K562 (cell line): Measurements from ENCODE around the gene MCEMP1. TPM values are rescaled to one million over a fixed set of nuclear protein-coding genes. Genes with fewer than 3 reads are reported as not detected.
A peak's percentile ranks its signal among the peaks of the same experiment; 100 is the strongest.

ENCODE experiments used
- AFF4 ChIP-seq: sonication (generic); formaldehyde crosslinking; IDR thresholded peaks from 2 replicates; pipeline ENCODE4 v1.8.0; 2023; ENCODE audit warnings: mild to moderate bottlenecking, missing genetic modification reagents
- BDP1 ChIP-seq: IDR thresholded peaks from 3 replicates; pipeline ENCODE4 v1.6.1; 2011; ENCODE audit not compliant: insufficient read length, insufficient read depth
- CCAR2 ChIP-seq: fragments of 200-400 bp; formaldehyde crosslinking; IDR thresholded peaks from 2 replicates; pipeline ENCODE4 v1.6.1; 2017; ENCODE audit warnings: mild to moderate bottlenecking, low read depth, low read length
- CTCF ChIP-seq, 3 experiments: IDR thresholded peaks in 2 of 3; conservative IDR thresholded peaks in 1 of 3; 2 replicates each; pipeline ENCODE4 v1.5.1; 2011 to 2012; ENCODE audit warnings: low read length in 3 of 3, mild to moderate bottlenecking in 3 of 3, control low read depth in 2 of 3, improper control_type of control experiment in 1 of 3, inconsistent platforms in 1 of 3, low read depth in 1 of 3, mixed read lengths in 1 of 3, moderate library complexity in 1 of 3; ENCODE audit not compliant: insufficient read depth in 2 of 3
- E2F4 ChIP-seq: sonication (generic); formaldehyde crosslinking; IDR thresholded peaks from 2 replicates; pipeline ENCODE4 v1.8.0; 2022; ENCODE audit warnings: mild to moderate bottlenecking, low read depth, missing genetic modification reagents
- GTF2A2 ChIP-seq: IDR thresholded peaks from 2 replicates; pipeline ENCODE4 v1.6.1; 2016; ENCODE audit warnings: mild to moderate bottlenecking, missing genetic modification characterization, missing compliant biosample characterization
- PHB ChIP-seq: fragments of 250-450 bp; sonication (Bioruptor Pico); IDR thresholded peaks from 2 replicates; pipeline ENCODE4 v1.5.0; 2021
- RUNX1 ChIP-seq: sonication (generic); IDR thresholded peaks from 2 replicates; pipeline ENCODE4 v1.6.1; 2016; ENCODE audit warnings: antibody characterized with exemption, low read depth
- SETDB1 ChIP-seq: IDR thresholded peaks from one replicate; pipeline ENCODE4 v1.6.1; 2012; ENCODE audit warnings: low read length, control low read depth, inconsistent platforms
- SREBF1 ChIP-seq: fragments of 150-350 bp; IDR thresholded peaks from 2 replicates; pipeline ENCODE4 v1.6.1; 2014; ENCODE audit warnings: antibody characterized with exemption, low read depth, low read length, borderline replicate concordance
- SUPT5H ChIP-seq: fragments of 450-650 bp; IDR thresholded peaks from 2 replicates; pipeline ENCODE4 v1.6.1; 2016
- TCF7L2 ChIP-seq: fragments of 150-350 bp; IDR thresholded peaks from 2 replicates; pipeline ENCODE4 v1.6.1; 2016; ENCODE audit warnings: low read depth, mild to moderate bottlenecking, low read length, moderate library complexity
- ZBTB1 ChIP-seq: sonication (generic); formaldehyde crosslinking; IDR thresholded peaks from 2 replicates; pipeline ENCODE4 v1.8.1; 2023; ENCODE audit warnings: missing genetic modification reagents, low read depth, mild to moderate bottlenecking, borderline replicate concordance
- ZBTB49 ChIP-seq: sonication (generic); formaldehyde crosslinking; IDR thresholded peaks from 2 replicates; pipeline ENCODE4 v1.8.0; 2022; ENCODE audit warnings: missing genetic modification reagents, mild to moderate bottlenecking, borderline replicate concordance
- ZNF121 ChIP-seq: sonication (generic); formaldehyde crosslinking; conservative IDR thresholded peaks from 2 replicates; pipeline ENCODE4 v1.8.0; 2022; ENCODE audit warnings: missing genetic modification reagents
- ZNF124 ChIP-seq: sonication (generic); formaldehyde crosslinking; IDR thresholded peaks from 2 replicates; pipeline ENCODE4 v1.8.1; 2022; ENCODE audit warnings: missing genetic modification reagents
- ZNF511 ChIP-seq: sonication (generic); formaldehyde crosslinking; IDR thresholded peaks from 2 replicates; pipeline ENCODE4 v1.8.0; 2022; ENCODE audit warnings: mild to moderate bottlenecking, missing genetic modification reagents
- ZNF830 ChIP-seq: fragments of 250-450 bp; sonication (Bioruptor Pico); IDR thresholded peaks from 2 replicates; pipeline ENCODE4 v1.5.0; 2021; ENCODE audit warnings: mild to moderate bottlenecking
- ZZZ3 ChIP-seq: fragments of 450-650 bp; IDR thresholded peaks from 2 replicates; pipeline ENCODE4 v1.6.1; 2016; ENCODE audit warnings: antibody characterized with exemption, mild to moderate bottlenecking, moderate library complexity
- polyA plus RNA-seq, 8 experiments: library from polyadenylated mRNA; depleted of rRNA in 4 of 8; stranded (reverse) in 5 of 8; unstranded in 3 of 8; fragments of >200 nt; fragmentation: Nextera tagmentation in 2 of 8; fragmentation: Illumina TruSeq in 1 of 8; extraction: Ambion mirVana in 2 of 8; extraction: Trizol in 1 of 8; gene quantifications; 2 replicates each; pipeline versions ENCODE4 v1.2.1 to v1.2.3, GENCODE V29; 2011 to 2014; ENCODE audit warnings: inconsistent platforms in 1 of 8, missing spikeins in 1 of 8
- total RNA-seq, 7 experiments: library from RNA; depleted of rRNA in 6 of 7; stranded (reverse); fragments of >200 nt in 6 of 7; fragmentation: Illumina TruSeq in 2 of 7; extraction: Trizol in 2 of 7; gene quantifications; 2 replicates each; pipeline versions ENCODE4 v1.2.1 to v1.2.3, GENCODE V29; 2011 to 2021; ENCODE audit warnings: low replicate concordance in 1 of 7

MCEMP1 gene
- total and polyA plus RNA-seq, 9 of the 15 experiments (the other 6 are each of a cell fraction or from before 2014, with no cell fraction given): 0.11 to 1.8 (median 0.51) TPM

- TF ChIP-seq SETDB1 (no peak), CTCF (IDR thresholded peaks at IDR 0.05 in 2 of 3, conservative IDR thresholded peaks at IDR 0.05 in 1 of 3; ENCODE audit: insufficient read depth in 2 of 3, low read depth in 1 of 3, low read length in 3 of 3) (no peak), TCF7L2 (no peak), E2F4 (CRISPR knock-in tag) (no peak), AFF4 (CRISPR knock-in tag) (0 out of 2 replicates have a peak, but pooled peaks have one; percentile 40), ZNF511 (CRISPR knock-in tag) (no peak), GTF2A2 (tag) (no peak), RUNX1 (no peak), ZBTB49 (CRISPR knock-in tag) (no peak), SUPT5H (peak; percentile 82), BDP1 (no peak), ZBTB1 (CRISPR knock-in tag) (no peak), CCAR2 (no peak), ZNF121 (CRISPR knock-in tag) (no peak), ZNF124 (CRISPR knock-in tag) (no peak), ZZZ3 (no peak), SREBF1 (0 out of 2 replicates have a peak, but pooled peaks have one; percentile 31), ZNF830 (no peak), PHB (CRISPR knock-in tag) (no peak)
These were observed 47.4 kb upstream of the MCEMP1 start, which contains the start of the genes PET100 and XAB2 (continued) for GRCh38 chr19:7629347-7630054.
